ENCODE results near the gene AFF4. TPM values are rescaled to one million over a fixed set of nuclear protein-coding genes. Genes with fewer than 3 reads are reported as not detected.

The AFF4 gene
- total and polyA plus RNA-seq, 2 of the 4 experiments (the other 2 are of a cell fraction): 27.3 to 57.2 TPM

DNA sequence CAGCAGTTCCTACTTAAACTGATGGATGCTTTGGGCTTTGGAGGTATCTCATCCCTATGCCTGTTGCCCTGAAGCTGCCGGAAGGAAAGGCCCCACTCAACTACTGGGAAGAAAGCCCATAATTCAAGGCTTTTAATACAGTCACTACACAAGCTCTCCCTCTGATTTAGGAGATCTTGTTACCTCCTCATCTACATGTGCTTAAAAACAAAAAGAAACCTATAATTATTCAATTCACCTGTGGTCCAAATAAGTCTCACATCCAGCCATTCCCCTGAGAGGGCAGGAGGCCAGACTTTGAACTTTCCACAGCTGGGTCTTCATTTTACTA lies 90.7 kb downstream of the AFF4 start:
- Histone ChIP-seq H3K79me1 (ENCODE audit: low read depth in 1 of 2, low read length in 2 of 2) (peaks cover 0 to 51% of the 10 kb centered on the region in 2 experiments; a peak in 3 of 4 replicates), H3K27me3 (ENCODE audit: control insufficient read depth, insufficient read depth, low read length) (no peaks in the 10 kb centered on the region), H4K8ac (ENCODE audit: low read depth in 2 of 2, low read length in 2 of 2) (no peak overlapping the region), H3K23ac (ENCODE audit: low read depth, low read length) (no peak overlapping the region), H2BK5ac (ENCODE audit: low read depth, low read length, poor library complexity, severe bottlenecking) (no peak overlapping the region), H3K9me1 (ENCODE audit: insufficient read depth, low read length) (peaks cover 14% of the 10 kb centered on the region; the same call in 1 of the 2 replicates), H3K4me1 (ENCODE audit: control insufficient read depth, insufficient read depth, low read length) (no peaks in the 10 kb centered on the region), H3K4me3 (ENCODE audit: insufficient read depth, low read depth, low read length) (no peak overlapping the region), H3K4me2 (ENCODE audit: low read depth, low read length) (no peak overlapping the region), H2AK5ac (ENCODE audit: low read depth, low read length) (no peak overlapping the region), H3K18ac (ENCODE audit: low read depth, low read length) (no peak overlapping the region), H4K91ac (ENCODE audit: insufficient read depth, low read depth, low read length) (no peak overlapping the region), H3K36me3 (ENCODE audit: control insufficient read depth, insufficient read depth, low read length) (peaks cover 31% of the 10 kb centered on the region), H3K9ac (ENCODE audit: low read depth, low read length) (no peak overlapping the region), H3K56ac (ENCODE audit: extremely low read depth, insufficient read depth, low read length) (no peak overlapping the region), H3K14ac (replicated peaks; ENCODE audit: low read depth, low read length) (no peak overlapping the region), H3K9me3 (ENCODE audit: control insufficient read depth, insufficient read depth, low read length) (no peaks in the 10 kb centered on the region), H3K27ac (ENCODE audit: insufficient read depth, low read length) (no peak overlapping the region), H2AK9ac (replicated peaks; ENCODE audit: low read depth, low read length, poor library complexity) (no peak overlapping the region), H4K20me1 (ENCODE audit: insufficient read depth, low read length) (peaks cover 7% of the 10 kb centered on the region), H2BK15ac (ENCODE audit: low read depth, low read length) (no peak overlapping the region), H2BK120ac (ENCODE audit: low read depth, low read length) (no peak overlapping the region), H2BK20ac (ENCODE audit: low read depth, low read length) (no peak overlapping the region), H2AFZ (replicated peaks; ENCODE audit: low read length, poor library complexity) (no peak overlapping the region), H3K4ac (ENCODE audit: low read depth, low read length) (no peak overlapping the region), H4K5ac (ENCODE audit: low read depth, low read length) (no peak overlapping the region)
- no TSS peak for BruUV-seq (replicated peaks)
- in situ Hi-C loops (cut with MboI; ENCODE audit: low sequenced_read_pairs) (no loop called here), intact Hi-C loops (cut with micrococcal nuclease) (no loop called here), dilution Hi-C loops (cut with HindIII; ENCODE audit: low sequenced_read_pairs, unreplicated experiment) (no loop called here)
- WGBS, 2 experiments (ENCODE audit: extremely low coverage in 2 of 2, insufficient read length in 1 of 2): no CpG with 5 or more reads among the region's 1 CpG
- POLR2A ChIA-PET (ENCODE audit: unreplicated experiment): no interaction called here
- TF ChIP-seq POLR2A (IDR thresholded peaks at IDR 0.05; ENCODE audit: low read depth, low read length) (0 out of 2 replicates have a peak, but pooled peaks have one; percentile 7), BHLHE40 (IDR thresholded peaks at IDR 0.05; ENCODE audit: low read depth, low read length) (no peak)
- no peak for ATAC-seq (ENCODE audit: low read depth)
- DNase-seq: no peak
- CTCF ChIA-PET: interaction anchor here (0.6 to 1.3 kb wide), 6 partner anchors 9 to 223 kb away, joined by 3 to 5 read pairs (median 4); partner anchors contain the start of gene SHROOM1
